HCT116 (cell line): ENCODE results near the gene PLCB3. TPM values are rescaled to one million over a fixed set of nuclear protein-coding genes. Genes with fewer than 3 reads are reported as not detected.

ENCODE experiments used
- ATAC-seq: fragments of 200-7000 bp; cut with Tn5 transposase; 2 replicates; pipeline ENCODE4 v1.9.1; 2020; ENCODE audit warnings: mild to moderate bottlenecking, moderate library complexity
- BruUV-seq: library from RNA; stranded (reverse); fragments of 400-500 nt; replicated peaks from 2 replicates; lab custom pipeline; 2021; lab: Mats Ljungman, UMichigan
- CTCF ChIA-PET: fragments of 300-600 bp; sonication (Branson Sonifier 250); formaldehyde crosslinking; loops from one replicate; lab custom pipeline; 2021; ENCODE audit warnings: antibody characterized with exemption; lab: Charles Lee
- POLR2A ChIA-PET: fragments of 300-600, 350-600 bp; sonication (Branson Sonifier 250); formaldehyde crosslinking; loops from one replicate; lab custom pipeline; 2021; ENCODE audit warnings: antibody characterized with exemption; lab: Charles Lee
- RAD21 ChIA-PET, 2 experiments: fragments of 300-600 bp; sonication (Branson Sonifier 250); formaldehyde crosslinking; loops; one replicate each; lab custom pipeline; 2023; ENCODE audit warnings: low total read pairs in 2 of 2; ENCODE audit not compliant: uncharacterized antibody in 2 of 2, unreplicated experiment in 2 of 2, low non-redundant PET in 1 of 2; lab: Charles Lee
- DNase-seq: peaks from one replicate; pipeline ENCODE4 v3.0.0-alpha.2; 2010; ENCODE audit warnings: low read depth, low spot score
- H2AFZ ChIP-seq: fragments of 200-600 bp; shearing (Covaris generic), sonication (generic); 2 replicates; pipeline ENCODE4 v1.6.1; 2017; ENCODE audit warnings: low read depth, mixed run types, mixed read lengths, antibody characterized with exemption, low read length; ENCODE audit not compliant: poor library complexity, severe bottlenecking
- H3K27ac ChIP-seq: 2 replicates; pipeline ENCODE4 v1.5.1; 2012; ENCODE audit warnings: low read depth, low read length
- H3K27me3 ChIP-seq: fragments of 200-600 bp; sonication (generic); 2 replicates; pipeline ENCODE4 v1.6.1; 2016; ENCODE audit warnings: mixed run types, low read length, mixed read lengths; ENCODE audit not compliant: insufficient read depth
- H3K36me3 ChIP-seq, 2 experiments: fragments of 200-500 bp in 1 of 2; fragments of 200-600 bp in 1 of 2; sonication (Bioruptor generic) in 1 of 2; sonication (generic) in 1 of 2; 2 replicates each; pipeline versions ENCODE4 v1.5.1 to v1.6.1; 2014 to 2016; ENCODE audit warnings: low read length in 2 of 2, inconsistent platforms in 1 of 2, mixed read lengths in 1 of 2, mixed run types in 1 of 2; ENCODE audit not compliant: insufficient read depth in 2 of 2, control insufficient read depth in 1 of 2
- H3K4me1 ChIP-seq, 2 experiments: fragments of 200-600 bp in 1 of 2; sonication (generic) in 1 of 2; 2 replicates each; pipeline versions ENCODE4 v1.5.1 to v1.6.1; 2012 to 2017; ENCODE audit warnings: low read length in 2 of 2, inconsistent platforms in 1 of 2, mild to moderate bottlenecking in 1 of 2, mixed read lengths in 1 of 2, mixed run types in 1 of 2, moderate library complexity in 1 of 2; ENCODE audit not compliant: insufficient read depth in 2 of 2, control insufficient read depth in 1 of 2
- H3K4me2 ChIP-seq: fragments of 200-600 bp; sonication (generic); 2 replicates; pipeline ENCODE4 v1.6.1; 2017; ENCODE audit warnings: mixed run types, low read length, mixed read lengths
- H3K4me3 ChIP-seq, 2 experiments: fragments of 200-600 bp in 1 of 2; sonication (generic) in 1 of 2; replicated peaks in 1 of 2; 2 replicates each; pipeline ENCODE4 v1.5.1; 2011 to 2016; ENCODE audit warnings: low read length in 2 of 2, control low read depth in 1 of 2, low read depth in 1 of 2, mild to moderate bottlenecking in 1 of 2, mixed read lengths in 1 of 2, mixed run types in 1 of 2
- H3K79me2 ChIP-seq: fragments of 200-600 bp; sonication (generic); 2 replicates; pipeline ENCODE4 v1.6.1; 2017; ENCODE audit warnings: mild to moderate bottlenecking, mixed run types, low read length, moderate library complexity, mixed read lengths; ENCODE audit not compliant: insufficient read depth
- H3K9ac ChIP-seq: fragments of 200-600 bp; sonication (generic); 2 replicates; pipeline ENCODE4 v1.6.1; 2016; ENCODE audit warnings: low read length, mixed read lengths
- H3K9me2 ChIP-seq: fragments of 200-600 bp; sonication (generic), shearing (Covaris generic); 2 replicates; pipeline ENCODE4 v1.6.1; 2017; ENCODE audit warnings: mixed run types, mild to moderate bottlenecking, moderate library complexity; ENCODE audit not compliant: insufficient read depth
- H3K9me3 ChIP-seq, 2 experiments: fragments of 200-500 bp in 1 of 2; fragments of 200-600 bp in 1 of 2; sonication (Bioruptor generic) in 1 of 2; sonication (generic) in 1 of 2; 2 replicates each; pipeline ENCODE4 v1.6.1; 2014 to 2017; ENCODE audit warnings: low read length in 2 of 2, mixed read lengths in 2 of 2, inconsistent platforms in 1 of 2, low read depth in 1 of 2, mild to moderate bottlenecking in 1 of 2, mixed run types in 1 of 2, moderate library complexity in 1 of 2; ENCODE audit not compliant: control insufficient read depth in 1 of 2, insufficient read depth in 1 of 2
- H4K20me1 ChIP-seq: fragments of 200-600 bp; sonication (generic), shearing (Covaris generic); 2 replicates; pipeline ENCODE4 v1.6.1; 2017; ENCODE audit warnings: mixed run types, mild to moderate bottlenecking, moderate library complexity; ENCODE audit not compliant: insufficient read depth
- CBX3 ChIP-seq: IDR thresholded peaks from 2 replicates; pipeline ENCODE4 v1.6.1; 2012; ENCODE audit warnings: low read depth
- CEBPB ChIP-seq: IDR thresholded peaks from 2 replicates; pipeline ENCODE4 v1.6.1; 2012; ENCODE audit warnings: low read depth
- EGR1 ChIP-seq: IDR thresholded peaks from 2 replicates; pipeline ENCODE4 v1.6.1; 2012; ENCODE audit warnings: low read depth
- ELF1 ChIP-seq: IDR thresholded peaks from 2 replicates; pipeline ENCODE4 v1.6.1; 2012; ENCODE audit warnings: low read depth, borderline replicate concordance
- EZH2phosphoT487 ChIP-seq: fragments of 200-600 bp; IDR thresholded peaks from 2 replicates; pipeline ENCODE4 v1.6.1; 2018; ENCODE audit warnings: antibody characterized with exemption, borderline replicate concordance
- FOSL1 ChIP-seq: IDR thresholded peaks from 2 replicates; pipeline ENCODE4 v1.6.1; 2012; ENCODE audit warnings: low read depth
- MAX ChIP-seq: IDR thresholded peaks from 2 replicates; pipeline ENCODE4 v1.6.1; 2012
- POLR2A ChIP-seq: IDR thresholded peaks from 2 replicates; pipeline ENCODE4 v1.7.0; 2011; ENCODE audit warnings: borderline replicate concordance; ENCODE audit not compliant: insufficient read depth, insufficient read length; ENCODE audit errors: extremely low read depth
- RAD21 ChIP-seq: IDR thresholded peaks from 2 replicates; pipeline ENCODE4 v1.6.1; 2012; ENCODE audit warnings: low read depth, mild to moderate bottlenecking
- SIN3A ChIP-seq: IDR thresholded peaks from 2 replicates; pipeline ENCODE4 v1.6.1; 2012; ENCODE audit warnings: low read depth
- SP1 ChIP-seq: IDR thresholded peaks from 2 replicates; pipeline ENCODE4 v1.6.1; 2012; ENCODE audit warnings: low read depth
- SRF ChIP-seq: IDR thresholded peaks from 2 replicates; pipeline ENCODE4 v1.6.1; 2012; ENCODE audit warnings: low read depth
- ZBTB33 ChIP-seq: IDR thresholded peaks from 2 replicates; pipeline ENCODE4 v1.6.1; 2011; ENCODE audit warnings: mild to moderate bottlenecking, low read length, moderate library complexity; ENCODE audit not compliant: insufficient replicate concordance; ENCODE audit errors: extremely low read depth
- ZFX ChIP-seq: fragments of 450-650 bp; IDR thresholded peaks from 2 replicates; pipeline ENCODE4 v1.6.1; 2017
- ZNF274 ChIP-seq: fragments of 200-500 bp; sonication (Bioruptor generic); IDR thresholded peaks from 2 replicates; pipeline ENCODE4 v1.6.1; 2014; ENCODE audit warnings: mild to moderate bottlenecking, low read depth, low read length, inconsistent platforms
- intact Hi-C: fragments of 100-400 bp; cut with micrococcal nuclease; formaldehyde crosslinking; loops from 2 replicates; pipeline ENCODE4 v1.10.0; 2022
- total RNA-seq: library from RNA; stranded (reverse); gene quantifications from one replicate; pipeline ENCODE4 v1.2.1, GENCODE V29; 2021; ENCODE audit not compliant: unreplicated experiment
- TF ChIP-seq, protein P1 (sequence below): IDR thresholded peaks from 2 replicates; pipeline ENCODE4 v1.6.1; 2012
- TF ChIP-seq, protein P2 (sequence below): IDR thresholded peaks from 2 replicates; pipeline ENCODE4 v1.6.1; 2012; ENCODE audit warnings: low read depth
- TF ChIP-seq, protein P3 (sequence below), 3 experiments: fragments of 200-600 bp in 1 of 3; sonication (generic) in 1 of 3; IDR thresholded peaks in 2 of 3; conservative IDR thresholded peaks in 1 of 3; 2 replicates each; pipeline ENCODE4 v1.5.1; 2012 to 2017; ENCODE audit warnings: low read depth in 2 of 3, low read length in 2 of 3, antibody characterized with exemption in 1 of 3, borderline replicate concordance in 1 of 3, control low read depth in 1 of 3, mild to moderate bottlenecking in 1 of 3, mixed read lengths in 1 of 3, mixed run types in 1 of 3, moderate library complexity in 1 of 3; ENCODE audit not compliant: insufficient read depth in 1 of 3

Gene PLCB3
- total RNA-seq, 1 experiment from 2014 or later, result 106 TPM

DNA sequence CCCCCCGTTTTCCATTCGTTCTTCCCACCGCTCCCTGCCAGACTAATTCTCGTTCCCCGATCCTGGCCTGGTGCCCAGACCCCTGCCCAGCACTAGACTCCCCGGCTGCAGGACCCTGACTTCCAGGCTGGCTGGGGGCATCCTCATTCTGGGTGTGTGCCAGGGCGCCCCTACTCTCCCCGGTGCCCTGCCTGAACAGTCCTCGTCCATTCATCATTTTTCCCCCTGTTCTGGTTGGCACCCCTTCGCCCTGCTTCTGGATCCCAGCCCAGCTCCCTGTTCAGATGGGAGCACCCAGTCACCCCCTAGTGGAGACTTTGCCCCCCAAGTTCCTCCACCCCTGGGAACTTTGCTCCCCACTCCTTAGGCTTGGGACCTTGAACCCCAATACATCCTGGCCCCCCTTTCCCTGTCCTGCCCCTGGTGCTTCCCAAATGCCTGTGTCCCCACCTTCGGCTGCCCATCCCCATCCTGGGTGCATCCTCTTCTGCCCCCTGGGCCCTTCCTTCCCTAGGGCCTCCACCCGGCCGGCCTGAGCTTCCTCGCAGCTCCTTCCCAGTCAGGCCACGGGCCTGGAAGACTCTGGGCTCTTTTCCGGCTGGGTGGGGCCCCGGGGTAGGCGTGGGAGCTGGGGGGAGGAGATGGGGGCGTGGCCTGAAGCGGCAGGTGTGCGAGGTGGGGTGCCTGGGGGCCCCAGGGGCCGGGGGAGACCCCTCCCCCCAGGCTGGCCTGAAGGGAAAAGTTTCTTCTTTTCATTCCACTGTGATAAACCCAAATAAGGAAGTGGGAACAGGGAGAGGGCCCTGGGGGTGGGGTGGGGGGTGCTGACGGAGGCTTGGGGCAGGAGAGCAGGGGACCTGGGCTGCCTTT lies 908 bp downstream of the PLCB3 start:
- Histone ChIP-seq H3K4me1 (peaks cover 28 to 63% of the 10 kb centered on the region in 2 experiments), H3K79me2 (peaks cover 35% of the 10 kb centered on the region), H3K27me3 (no peaks in the 10 kb centered on the region), H3K36me3 (peaks cover 11 to 25% of the 10 kb centered on the region in 2 experiments; a peak in 3 of 4 replicates), H3K4me2 (peak overlapping the region; percentile 95), H3K27ac (peak overlapping the region; percentile 89), H2AFZ (no peak overlapping the region), H4K20me1 (no peaks in the 10 kb centered on the region), H3K4me3 (peak overlapping the region; percentile 96 to 98), H3K9me2 (no peaks in the 10 kb centered on the region), H3K9ac (peak overlapping the region; percentile 97), H3K9me3 (no peaks in the 10 kb centered on the region)
- POLR2A ChIA-PET, result interaction anchor here (0.7 to 1.9 kb wide), 8 partner anchors 9 to 103 kb away, joined by 3 to 10 read pairs (median 4); partner anchors contain the start of genes FKBP2, PRDX5 and TRMT112
- RAD21 ChIA-PET, result interaction anchor here (0.6 to 1.3 kb wide), 3 partner anchors 36 to 48 kb away, joined by 3 to 4 read pairs (median 4); no protein-coding TSS in a partner anchor
- no peak for DNase-seq
- BruUV-seq, result no TSS peak
- CTCF ChIA-PET, result interaction anchor here (1.0 to 1.5 kb wide), 5 partner anchors 11 to 104 kb away, joined by 3 to 11 read pairs (median 3); partner anchors contain the start of genes NUDT22 and TRPT1
- ATAC-seq, result peak; percentile 54
- intact Hi-C loops, result no loop called here
- no peak for TF ChIP-seq CBX3
- TF ChIP-seq ZBTB33, result no peak
- no peak for TF ChIP-seq MAX
- no peak for TF ChIP-seq EZH2phosphoT487
- TF ChIP-seq CEBPB, result no peak
- TF ChIP-seq, protein P1, sequence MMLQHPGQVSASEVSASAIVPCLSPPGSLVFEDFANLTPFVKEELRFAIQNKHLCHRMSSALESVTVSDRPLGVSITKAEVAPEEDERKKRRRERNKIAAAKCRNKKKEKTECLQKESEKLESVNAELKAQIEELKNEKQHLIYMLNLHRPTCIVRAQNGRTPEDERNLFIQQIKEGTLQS, result no peak
- TF ChIP-seq, protein P2, sequence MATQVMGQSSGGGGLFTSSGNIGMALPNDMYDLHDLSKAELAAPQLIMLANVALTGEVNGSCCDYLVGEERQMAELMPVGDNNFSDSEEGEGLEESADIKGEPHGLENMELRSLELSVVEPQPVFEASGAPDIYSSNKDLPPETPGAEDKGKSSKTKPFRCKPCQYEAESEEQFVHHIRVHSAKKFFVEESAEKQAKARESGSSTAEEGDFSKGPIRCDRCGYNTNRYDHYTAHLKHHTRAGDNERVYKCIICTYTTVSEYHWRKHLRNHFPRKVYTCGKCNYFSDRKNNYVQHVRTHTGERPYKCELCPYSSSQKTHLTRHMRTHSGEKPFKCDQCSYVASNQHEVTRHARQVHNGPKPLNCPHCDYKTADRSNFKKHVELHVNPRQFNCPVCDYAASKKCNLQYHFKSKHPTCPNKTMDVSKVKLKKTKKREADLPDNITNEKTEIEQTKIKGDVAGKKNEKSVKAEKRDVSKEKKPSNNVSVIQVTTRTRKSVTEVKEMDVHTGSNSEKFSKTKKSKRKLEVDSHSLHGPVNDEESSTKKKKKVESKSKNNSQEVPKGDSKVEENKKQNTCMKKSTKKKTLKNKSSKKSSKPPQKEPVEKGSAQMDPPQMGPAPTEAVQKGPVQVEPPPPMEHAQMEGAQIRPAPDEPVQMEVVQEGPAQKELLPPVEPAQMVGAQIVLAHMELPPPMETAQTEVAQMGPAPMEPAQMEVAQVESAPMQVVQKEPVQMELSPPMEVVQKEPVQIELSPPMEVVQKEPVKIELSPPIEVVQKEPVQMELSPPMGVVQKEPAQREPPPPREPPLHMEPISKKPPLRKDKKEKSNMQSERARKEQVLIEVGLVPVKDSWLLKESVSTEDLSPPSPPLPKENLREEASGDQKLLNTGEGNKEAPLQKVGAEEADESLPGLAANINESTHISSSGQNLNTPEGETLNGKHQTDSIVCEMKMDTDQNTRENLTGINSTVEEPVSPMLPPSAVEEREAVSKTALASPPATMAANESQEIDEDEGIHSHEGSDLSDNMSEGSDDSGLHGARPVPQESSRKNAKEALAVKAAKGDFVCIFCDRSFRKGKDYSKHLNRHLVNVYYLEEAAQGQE, result no peak
- no peak for TF ChIP-seq ZNF274
- no peak for TF ChIP-seq FOSL1
- no peak for TF ChIP-seq EGR1
- peak; percentile 41; the same call in 1 of the 2 replicates for TF ChIP-seq ZFX
- TF ChIP-seq POLR2A, result peak; percentile 44
- no peak for TF ChIP-seq SP1
- no peak for TF ChIP-seq ELF1
- TF ChIP-seq RAD21, result no peak
- no peak for TF ChIP-seq SIN3A
- TF ChIP-seq, protein P3, sequence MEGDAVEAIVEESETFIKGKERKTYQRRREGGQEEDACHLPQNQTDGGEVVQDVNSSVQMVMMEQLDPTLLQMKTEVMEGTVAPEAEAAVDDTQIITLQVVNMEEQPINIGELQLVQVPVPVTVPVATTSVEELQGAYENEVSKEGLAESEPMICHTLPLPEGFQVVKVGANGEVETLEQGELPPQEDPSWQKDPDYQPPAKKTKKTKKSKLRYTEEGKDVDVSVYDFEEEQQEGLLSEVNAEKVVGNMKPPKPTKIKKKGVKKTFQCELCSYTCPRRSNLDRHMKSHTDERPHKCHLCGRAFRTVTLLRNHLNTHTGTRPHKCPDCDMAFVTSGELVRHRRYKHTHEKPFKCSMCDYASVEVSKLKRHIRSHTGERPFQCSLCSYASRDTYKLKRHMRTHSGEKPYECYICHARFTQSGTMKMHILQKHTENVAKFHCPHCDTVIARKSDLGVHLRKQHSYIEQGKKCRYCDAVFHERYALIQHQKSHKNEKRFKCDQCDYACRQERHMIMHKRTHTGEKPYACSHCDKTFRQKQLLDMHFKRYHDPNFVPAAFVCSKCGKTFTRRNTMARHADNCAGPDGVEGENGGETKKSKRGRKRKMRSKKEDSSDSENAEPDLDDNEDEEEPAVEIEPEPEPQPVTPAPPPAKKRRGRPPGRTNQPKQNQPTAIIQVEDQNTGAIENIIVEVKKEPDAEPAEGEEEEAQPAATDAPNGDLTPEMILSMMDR (IDR thresholded peaks at IDR 0.05 in 2 of 3, conservative IDR thresholded peaks at IDR 0.05 in 1 of 3; ENCODE audit: borderline replicate concordance in 1 of 3, insufficient read depth in 1 of 3, low read depth in 2 of 3, low read length in 2 of 3), result peak in 2 of 3 experiments; percentile 30 to 49; a peak in 4 of 6 replicates
- TF ChIP-seq SRF, result no peak
